ENCODE data around the gene NLN. TPM values are rescaled to one million over a fixed set of nuclear protein-coding genes. Genes with fewer than 3 reads are reported as not detected.
"Not testable (repeated sequence)": the region's sequence is repeated elsewhere in the genome, so short reads cannot be mapped to it uniquely, and the experiment has no call there.

NLN gene
- total RNA-seq, 2 donors from 2014 or later = 17.6 to 20.4 TPM

DNA sequence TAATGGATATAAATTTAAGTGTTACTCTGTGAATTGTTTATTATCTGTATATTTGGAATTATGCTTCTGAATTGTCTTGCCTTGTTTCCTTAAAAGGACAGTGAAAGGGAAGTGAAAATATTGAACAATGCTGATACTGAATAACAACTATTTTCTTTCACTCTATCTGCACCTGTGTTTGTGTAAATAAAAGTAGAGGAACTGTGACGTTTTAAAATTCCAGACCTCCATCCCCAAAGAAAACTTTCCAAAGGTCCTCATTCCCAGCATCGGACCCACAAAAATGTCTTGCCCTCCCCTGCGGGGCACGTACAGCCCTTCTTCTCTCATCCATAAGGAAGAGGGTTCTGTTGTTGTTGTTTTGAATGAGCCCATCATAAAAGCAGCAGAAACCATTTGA lies 100.0 kb downstream of the NLN start:
- intact Hi-C loops (cut with DNase I) = no loop called here
- DNase-seq (ENCODE audit: low spot score) = no peak

DNA sequence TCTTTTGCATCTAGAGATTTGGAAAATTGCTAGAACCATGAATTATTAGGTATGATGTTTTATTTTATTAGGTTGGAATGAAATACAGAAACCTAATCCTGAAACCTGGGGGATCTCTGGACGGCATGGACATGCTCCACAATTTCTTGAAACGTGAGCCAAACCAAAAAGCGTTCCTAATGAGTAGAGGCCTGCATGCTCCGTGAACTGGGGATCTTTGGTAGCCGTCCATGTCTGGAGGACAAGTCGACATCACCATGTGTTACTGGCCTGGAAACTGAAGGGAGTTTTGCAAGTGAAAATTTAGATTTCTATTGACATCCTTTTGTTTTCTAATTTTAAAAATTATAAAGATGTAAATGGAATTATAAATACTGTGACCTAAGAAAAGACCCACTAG lies 100.7 kb downstream of the NLN start:
- no peak for DNase-seq (ENCODE audit: low spot score)
- intact Hi-C loops (cut with DNase I) = no loop called here

DNA sequence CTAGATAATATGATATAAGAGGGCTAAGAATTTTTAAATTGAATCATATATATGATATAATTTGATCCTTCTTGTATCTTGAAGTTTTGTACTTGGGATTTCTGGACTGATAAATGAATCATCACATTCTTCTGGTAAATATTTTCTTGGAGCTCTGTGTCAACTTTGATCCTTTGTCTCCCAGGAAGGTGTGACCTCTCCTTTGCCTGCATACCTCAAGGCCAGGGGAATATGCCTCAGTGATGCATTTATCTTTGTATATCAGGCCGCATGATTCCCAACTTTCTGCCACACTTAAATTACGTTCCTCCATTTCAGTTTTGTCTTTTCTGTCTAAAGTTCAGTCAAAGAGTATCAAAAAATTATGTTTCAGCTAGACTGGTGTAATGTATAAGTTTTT lies 101.2 kb downstream of the NLN start:
- DNase-seq (ENCODE audit: low spot score) = no peak
- intact Hi-C loops (cut with DNase I) = no loop called here

DNA sequence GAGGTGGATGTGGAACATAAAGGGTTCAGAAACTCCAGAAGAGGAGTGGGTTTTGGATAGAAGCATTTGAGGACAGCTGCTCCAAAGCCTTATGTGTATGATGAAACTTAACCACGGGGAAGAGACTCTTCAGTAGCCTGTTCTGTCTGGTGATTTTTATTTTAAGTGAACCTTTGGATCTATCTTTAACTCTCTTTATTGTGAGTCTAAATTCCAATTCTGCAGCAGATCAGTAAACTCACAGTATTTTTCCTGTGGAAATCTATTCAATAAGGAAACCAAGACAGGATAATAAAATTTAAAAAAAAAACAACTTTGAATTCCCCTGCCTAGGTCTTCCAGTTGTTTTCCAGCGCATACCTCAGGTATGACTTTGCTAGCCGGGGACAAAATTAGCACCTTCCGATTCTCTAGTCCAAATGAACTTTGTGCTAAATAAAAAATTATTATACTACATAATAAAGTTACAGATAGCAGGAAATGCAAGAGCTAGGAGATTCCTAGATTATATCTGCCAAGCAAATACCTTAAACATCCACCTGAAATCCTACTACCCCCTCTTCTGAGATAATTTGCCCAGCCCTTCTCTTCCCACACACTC lies 101.9 kb downstream of the NLN start:
- intact Hi-C loops (cut with DNase I) = no loop called here
- no peak for DNase-seq (ENCODE audit: low spot score)

DNA sequence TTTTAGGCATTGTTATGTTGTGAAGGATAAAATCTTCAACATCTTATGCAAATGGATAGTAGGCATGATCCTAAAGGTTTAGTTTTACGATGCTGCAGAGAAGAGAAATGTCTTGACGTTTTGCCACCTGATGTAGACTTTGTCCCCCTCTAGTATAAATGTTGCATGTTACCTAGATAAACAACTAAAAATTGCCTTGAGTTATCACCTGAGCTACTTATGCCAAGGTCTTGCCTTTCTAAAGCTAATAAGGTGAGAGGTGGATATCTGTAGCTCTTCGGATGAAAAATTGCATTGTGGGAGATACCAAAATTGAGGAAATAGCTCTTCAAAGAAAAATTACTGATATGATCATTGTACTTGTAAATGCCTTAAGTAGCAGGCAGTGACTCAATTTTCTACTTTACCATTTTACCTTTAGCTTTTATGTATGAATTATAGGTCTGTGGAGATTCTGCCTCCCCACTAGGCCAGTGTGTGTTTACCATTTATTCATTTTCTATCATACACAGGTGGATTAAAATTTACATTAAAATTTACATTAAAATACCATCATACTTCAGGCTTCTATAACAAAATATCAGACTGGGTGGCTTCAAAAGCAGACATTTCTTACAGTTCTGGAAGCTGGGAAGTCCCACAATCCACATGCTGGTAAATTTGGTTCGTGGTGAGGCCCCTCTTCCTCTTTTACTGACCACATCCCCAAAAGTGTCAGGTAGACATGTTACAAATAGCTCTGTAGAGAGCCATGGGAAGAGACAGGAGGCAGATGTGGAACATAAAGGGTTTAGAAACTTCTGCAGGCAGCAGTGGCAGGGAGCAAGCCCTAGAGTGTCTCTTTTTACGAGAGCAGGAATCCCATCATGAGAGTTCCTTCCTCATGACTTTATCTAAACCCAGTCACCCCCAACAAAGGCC lies 103.7 kb downstream of the NLN start:
- intact Hi-C loops (cut with DNase I) = loop anchor here in 1 of 2 donors (5.0 kb wide), 1 partner anchor 207 kb away; no protein-coding TSS in a partner anchor

DNA sequence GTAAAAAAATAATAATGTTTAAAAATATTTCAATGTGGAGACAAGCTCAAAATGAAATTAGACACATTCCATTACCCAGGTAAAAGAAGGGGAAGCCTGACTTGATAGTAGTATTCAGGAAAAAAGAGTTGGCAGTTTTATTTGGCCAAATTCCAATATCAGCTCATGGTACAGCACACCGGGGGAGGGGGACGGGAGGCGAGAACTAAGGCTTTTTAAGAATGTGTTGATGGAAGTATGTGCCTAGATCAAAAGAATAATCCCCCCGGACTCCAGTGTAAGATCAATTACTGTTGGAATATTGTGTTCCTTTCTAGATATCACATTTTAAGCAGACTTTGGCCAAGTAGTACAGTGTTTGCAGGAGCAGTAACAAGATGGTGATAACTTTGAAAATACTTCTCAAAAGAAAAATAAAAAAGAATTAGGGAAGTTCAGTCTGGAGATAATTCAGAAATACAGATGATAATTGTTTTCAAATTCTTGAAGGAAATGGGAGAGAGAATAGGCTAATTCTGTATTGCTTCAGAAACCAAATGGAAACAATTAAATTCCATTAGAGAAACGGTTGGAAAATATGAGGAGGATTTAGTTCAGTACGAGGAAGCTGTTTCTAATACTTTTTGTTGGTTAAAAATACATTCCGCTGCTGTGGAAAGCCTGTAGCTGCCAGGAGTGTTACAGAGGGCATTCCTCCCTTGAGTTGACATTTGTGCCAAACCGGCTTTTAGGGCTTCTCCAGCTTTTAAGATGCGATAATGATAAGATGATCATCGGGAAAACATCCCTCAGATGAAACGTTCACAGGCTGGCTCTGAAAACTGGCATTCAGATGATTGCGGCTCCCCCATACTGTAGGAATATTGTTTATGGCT lies 106.3 kb downstream of the NLN start:
- intact Hi-C loops (cut with DNase I) = loop anchor here in 1 of 2 donors (5.0 kb wide), 1 partner anchor 204 kb away; no protein-coding TSS in a partner anchor
- DNase-seq (ENCODE audit: low spot score) = no peak

More for the DNA sequence above, 103.7 kb downstream of the NLN start:
- no peak for DNase-seq (ENCODE audit: low spot score)

DNA sequence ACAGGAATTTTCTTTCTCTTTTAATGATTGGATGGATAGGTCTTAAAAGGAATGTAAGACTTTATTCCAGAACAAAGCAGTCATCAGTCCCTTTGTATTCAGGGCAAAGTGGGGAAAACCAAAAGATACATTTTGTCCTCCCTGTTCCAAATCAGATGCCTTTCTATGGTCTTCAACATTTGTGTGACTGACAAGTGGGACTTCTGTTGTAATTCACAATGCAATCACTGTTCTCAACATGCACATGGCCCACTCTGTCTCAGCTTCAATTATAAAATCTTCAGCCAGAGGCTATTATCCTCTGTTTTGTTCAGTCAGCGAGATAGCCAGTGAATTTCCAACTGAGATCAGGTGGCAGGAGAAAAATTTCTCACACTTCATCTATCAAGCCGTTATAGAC lies 108.9 kb downstream of the NLN start:
- DNase-seq (ENCODE audit: low spot score) = no peak
- intact Hi-C loops (cut with DNase I) = no loop called here

DNA sequence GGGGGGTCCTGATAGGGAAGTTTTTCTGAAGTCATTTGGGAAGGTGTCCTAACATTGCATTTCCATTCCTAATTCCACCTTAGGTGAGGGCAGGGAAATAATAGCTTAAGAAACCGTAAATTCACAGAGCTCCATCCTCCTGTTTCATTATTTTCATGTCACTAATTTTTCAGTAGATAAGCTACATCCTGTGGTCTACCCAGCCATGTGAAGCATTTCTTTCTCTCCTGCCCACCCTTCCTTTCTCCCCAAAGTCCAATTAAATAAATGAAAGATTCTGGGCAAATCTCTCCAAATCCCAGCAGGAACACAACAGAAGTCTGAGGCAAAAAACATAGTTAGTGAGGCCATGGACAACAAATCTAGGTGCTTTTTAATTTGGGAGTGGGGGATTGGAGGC lies 109.3 kb downstream of the NLN start:
- DNase-seq (ENCODE audit: low spot score) = no peak
- intact Hi-C loops (cut with DNase I) = no loop called here

DNA sequence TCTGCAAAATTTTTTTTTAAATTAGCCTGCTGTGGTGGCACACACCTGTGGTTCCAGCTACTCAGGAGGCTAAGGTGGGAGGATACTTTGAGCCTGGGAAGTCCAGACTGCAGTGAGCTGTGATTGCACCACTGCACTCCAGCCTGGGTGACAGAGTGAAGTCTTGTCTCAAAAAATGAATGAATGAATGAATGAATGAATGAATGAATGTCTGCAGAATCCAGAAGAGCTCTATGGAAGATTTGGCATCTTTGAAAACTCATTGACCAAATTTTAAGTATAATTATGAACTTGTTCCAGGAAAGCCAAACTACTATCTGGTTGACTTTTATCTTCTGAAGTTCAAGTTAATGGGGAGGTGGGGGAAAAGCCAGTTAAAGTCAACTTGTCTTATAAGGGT lies 110.1 kb downstream of the NLN start:
- DNase-seq (ENCODE audit: low spot score) = no peak
- intact Hi-C loops (cut with DNase I) = no loop called here

DNA sequence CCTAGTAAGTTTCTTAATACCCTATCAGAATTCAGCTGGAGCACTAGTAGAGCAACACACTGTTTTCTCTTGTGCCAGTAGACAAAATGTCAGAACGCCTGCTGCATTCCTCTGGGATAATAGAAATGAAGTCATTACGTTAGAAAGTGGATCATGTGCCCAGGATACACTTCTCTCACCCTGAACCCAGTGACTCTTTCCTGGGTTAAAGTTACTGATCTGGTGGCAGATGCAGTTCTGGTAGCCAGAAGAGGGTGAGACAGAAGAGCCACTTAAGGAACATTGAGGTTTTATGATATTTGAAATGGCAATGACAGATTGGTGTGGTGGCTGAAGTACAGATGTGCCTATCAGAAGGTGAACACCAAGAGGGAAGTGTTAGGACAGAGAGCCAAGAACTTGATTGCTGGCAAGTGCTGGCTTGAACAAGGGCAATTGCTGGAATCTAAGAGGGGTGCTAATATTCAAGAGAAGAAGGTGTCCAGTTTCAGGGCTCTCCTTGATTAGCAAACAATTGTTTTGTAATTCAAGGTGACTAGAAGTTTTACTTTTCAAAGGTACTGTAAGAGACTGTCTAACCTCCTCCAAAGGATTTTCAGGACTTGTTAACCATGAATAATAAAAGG lies 110.7 kb downstream of the NLN start:
- DNase-seq (ENCODE audit: low spot score) = no peak
- intact Hi-C loops (cut with DNase I) = no loop called here

DNA sequence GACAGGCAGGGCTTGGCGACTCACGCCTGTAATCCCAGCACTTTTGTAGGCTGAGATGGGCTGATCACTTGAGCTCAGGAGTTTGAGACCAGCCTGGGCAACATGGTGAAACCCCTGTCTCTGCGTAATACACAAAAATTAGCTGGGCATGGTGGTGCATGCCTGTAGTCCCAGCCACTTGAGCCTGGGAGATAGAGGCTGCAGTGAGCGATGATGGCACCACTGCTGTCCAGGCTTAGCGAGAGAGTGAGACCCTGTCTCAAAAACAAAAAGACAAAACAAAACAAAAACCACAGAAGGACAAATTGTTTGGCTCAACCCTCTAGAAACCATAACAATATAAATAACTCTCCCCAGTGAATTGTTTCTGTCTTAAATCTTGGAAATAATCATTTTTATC lies 111.8 kb downstream of the NLN start:
- DNase-seq (ENCODE audit: low spot score) = no peak
- intact Hi-C loops (cut with DNase I) = no loop called here

DNA sequence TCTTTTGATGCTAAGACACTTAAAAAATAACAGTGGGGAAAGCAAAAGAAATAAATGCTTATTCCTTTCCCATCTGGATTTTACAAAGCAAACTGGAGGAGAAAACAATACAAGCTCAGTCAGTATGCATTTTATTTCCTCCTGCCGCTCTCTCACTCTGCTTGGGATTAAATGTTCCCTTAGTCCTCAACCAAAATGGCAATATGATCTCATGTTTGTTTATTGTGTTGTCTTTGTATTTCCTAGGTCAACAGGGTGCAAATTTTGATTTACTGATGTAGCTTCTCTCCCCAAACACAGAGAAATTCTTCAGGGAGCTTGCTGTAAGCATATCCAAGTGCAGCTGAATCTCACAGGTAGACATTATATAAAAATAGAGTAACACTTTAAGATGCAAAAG lies 112.3 kb downstream of the NLN start:
- intact Hi-C loops (cut with DNase I) = no loop called here
- DNase-seq (ENCODE audit: low spot score) = no peak

DNA sequence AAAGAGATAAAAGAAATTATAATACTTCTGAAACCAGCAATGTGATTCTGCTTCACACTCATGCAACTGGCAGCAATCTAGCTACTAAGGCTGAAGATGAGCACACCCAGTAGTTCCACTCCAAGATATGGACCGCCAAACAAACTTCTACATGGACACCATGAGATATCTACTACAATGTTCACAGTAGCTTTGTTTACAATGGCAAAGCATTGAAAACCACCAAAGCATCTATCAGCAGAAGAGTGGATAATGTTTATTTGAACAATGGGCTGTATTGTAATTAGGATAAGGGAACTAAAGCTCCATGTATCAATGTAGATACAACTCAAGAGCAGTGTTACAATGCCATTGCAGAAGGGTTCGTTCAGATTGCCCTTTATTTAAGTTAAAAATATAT lies 113.2 kb downstream of the NLN start:
- intact Hi-C loops (cut with DNase I) = no loop called here
- DNase-seq (ENCODE audit: low spot score) = no peak

DNA sequence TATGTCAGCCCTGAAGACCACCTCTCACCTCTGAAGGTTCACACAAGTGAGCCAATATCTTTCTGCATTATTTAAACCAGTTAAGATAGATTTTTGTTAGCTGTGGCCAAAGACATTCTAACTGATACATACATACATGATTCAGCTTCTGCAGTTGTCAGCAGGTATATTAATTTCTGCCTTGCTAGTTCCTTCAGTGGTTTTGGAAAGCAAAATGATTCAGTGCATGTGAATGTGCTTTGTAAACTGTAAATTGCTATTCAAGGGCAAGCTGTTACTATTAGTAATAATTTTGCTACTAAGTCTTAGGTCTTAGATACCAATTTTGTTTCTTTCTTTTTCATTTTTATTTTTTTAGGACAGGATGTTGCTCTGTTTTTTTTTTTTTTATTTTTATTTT lies 115.1 kb downstream of the NLN start:
- DNase-seq (ENCODE audit: low spot score) = no peak
- intact Hi-C loops (cut with DNase I) = no loop called here

DNA sequence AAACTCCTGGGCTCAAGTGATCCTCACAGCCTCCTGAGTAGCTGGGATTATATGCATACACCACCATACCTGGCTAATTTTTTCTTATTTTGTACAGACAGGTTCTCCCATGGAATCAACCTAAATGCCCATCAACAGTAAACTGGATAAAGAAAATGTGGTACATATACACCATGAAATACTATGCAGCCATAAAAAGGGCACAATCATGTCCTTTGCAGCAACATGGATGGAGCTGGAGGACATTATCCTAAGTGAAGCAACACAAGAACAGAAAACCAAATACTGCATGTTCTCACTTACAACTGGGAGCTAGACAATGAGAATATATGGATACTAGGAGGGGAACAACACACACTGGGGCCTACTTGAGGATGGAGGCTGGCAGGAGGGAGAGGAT lies 117.2 kb downstream of the NLN start:
- intact Hi-C loops (cut with DNase I); DNase-seq (ENCODE audit: low spot score): not testable (repeated sequence)

DNA sequence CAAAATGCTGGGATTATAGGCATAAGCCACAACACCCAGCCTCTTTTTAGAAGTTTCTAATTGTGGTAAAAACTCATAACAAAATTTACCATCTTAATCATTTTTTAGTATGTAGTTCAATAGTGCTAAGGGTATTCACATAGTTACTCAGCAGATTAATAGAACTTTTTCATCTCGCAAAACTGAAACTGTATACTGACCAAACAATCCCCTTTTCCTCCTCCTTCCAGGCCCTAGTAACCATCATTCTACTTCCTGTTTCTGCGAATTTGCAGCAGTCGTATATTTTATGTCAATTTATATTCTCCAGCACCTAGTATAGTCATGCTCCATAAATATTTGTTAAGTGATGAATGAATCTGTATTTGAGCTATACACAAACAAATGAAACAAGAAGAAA lies 118.1 kb downstream of the NLN start:
- intact Hi-C loops (cut with DNase I) = no loop called here
- no peak for DNase-seq (ENCODE audit: low spot score)

DNA sequence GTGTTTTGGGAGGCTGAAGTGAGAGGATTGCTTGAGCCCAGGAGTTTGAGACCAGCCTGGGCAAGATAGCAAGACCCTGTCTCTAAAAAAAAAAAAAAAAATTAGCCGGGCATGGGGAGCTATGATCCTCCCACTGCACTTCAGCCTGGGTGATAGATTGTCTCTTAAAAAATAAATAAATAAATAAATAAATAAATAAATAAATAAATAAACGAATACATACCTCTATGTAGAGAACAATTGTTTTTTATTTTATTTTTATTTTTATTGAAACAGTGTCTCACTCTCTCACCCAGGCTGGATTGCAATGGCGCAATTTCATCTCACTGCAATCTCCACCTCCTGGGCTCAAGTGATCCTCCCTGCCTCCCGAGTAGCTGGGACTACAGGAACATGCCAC lies 122.8 kb downstream of the NLN start:
- intact Hi-C loops (cut with DNase I); DNase-seq (ENCODE audit: low spot score): not testable (repeated sequence)

DNA sequence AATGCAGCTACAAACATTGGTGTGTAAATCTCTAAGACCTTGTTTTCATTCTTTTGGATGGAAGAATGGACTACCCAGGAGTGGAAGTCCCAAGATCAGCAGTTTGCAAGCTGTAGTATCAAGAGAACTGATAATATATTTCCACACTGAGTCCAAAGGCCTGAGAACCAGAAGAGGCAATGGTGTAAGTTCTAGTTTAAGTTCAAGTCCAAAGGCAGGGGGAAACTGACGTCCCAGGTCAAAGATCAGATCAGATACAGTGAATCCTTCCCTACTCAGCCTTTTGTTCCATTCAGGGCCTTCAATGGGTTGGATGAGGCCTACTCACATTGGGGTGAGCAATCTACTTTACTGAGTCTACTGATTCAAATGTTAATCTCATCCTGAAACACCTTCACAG lies 124.1 kb downstream of the NLN start:
- intact Hi-C loops (cut with DNase I) = no loop called here
- no peak for DNase-seq (ENCODE audit: low spot score)

DNA sequence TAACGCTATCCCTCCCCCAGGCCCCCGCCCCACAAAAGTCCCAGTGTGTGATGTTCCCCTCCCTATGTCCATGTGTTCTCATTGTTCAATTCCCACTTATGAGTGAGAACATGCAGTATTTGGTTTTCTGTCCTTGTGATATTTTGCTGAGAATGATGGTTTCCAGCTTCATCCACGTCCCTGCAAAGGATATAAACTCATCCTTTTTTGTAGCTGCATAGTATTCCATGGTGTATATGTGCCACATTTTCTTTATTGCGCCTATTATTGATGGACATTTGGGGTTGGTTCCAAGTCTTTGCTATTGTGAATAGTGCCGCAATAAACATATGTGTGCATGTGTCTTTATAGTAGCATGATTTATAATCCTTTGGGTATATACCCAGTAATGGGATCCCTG lies 125.0 kb downstream of the NLN start:
- intact Hi-C loops (cut with DNase I); DNase-seq (ENCODE audit: low spot score): not testable (repeated sequence)

Data from posterior vena cava (tissue), 2 donors.